ENCODE measurements around the gene KIAA1217.

KIAA1217 gene

GRCh38 chr10:24542314-24543270 lies 333.7 kb downstream of the KIAA1217 start:
- FAIRE-seq: no peak

DNA sequence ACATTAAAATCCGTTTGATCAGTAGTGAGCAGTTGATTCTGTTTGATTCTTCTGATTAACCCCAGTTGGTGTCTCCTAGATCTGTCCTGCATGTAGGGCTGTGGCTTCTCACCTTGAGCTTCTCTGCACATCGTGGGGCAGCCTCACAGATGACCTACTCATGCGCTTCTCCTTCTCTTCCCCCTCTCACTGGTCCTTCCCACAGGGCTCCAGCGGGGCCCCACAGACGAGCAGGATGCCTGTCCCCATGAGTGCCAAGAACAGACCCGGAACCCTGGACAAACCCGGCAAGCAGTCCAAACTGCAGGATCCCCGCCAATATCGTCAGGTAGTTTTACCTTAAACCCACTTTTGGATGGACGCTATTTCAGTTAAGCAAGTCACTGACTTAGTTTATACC lies 335.8 kb downstream of the KIAA1217 start:
- TF ChIP-seq CTCF (IDR thresholded peaks at IDR 0.05; ENCODE audit: insufficient read depth, missing control alignments): no peak
- DNase-seq (ENCODE audit: insufficient read length, low spot score) (no peak), FAIRE-seq (no peak)

More at GRCh38 chr10:24542314-24543270, 333.7 kb downstream of the KIAA1217 start:
- no peak for TF ChIP-seq CTCF (IDR thresholded peaks at IDR 0.05; ENCODE audit: insufficient read depth, missing control alignments)
- DNase-seq (ENCODE audit: insufficient read length, low spot score): no peak

GRCh38 chr10:24545585-24545984 lies 336.6 kb downstream of the KIAA1217 start:
- TF ChIP-seq CTCF (IDR thresholded peaks at IDR 0.05; ENCODE audit: insufficient read depth, missing control alignments): no peak
- DNase-seq (ENCODE audit: insufficient read length, low spot score): no peak
- FAIRE-seq: no peak

- FAIRE-seq: no peak
These were observed 341.7 kb downstream of the KIAA1217 start for GRCh38 chr10:24550680-24551079.

GRCh38 chr10:24551161-24551560 lies 342.2 kb downstream of the KIAA1217 start:
- no peak for DNase-seq (ENCODE audit: insufficient read length, low spot score)
- TF ChIP-seq CTCF (IDR thresholded peaks at IDR 0.05; ENCODE audit: insufficient read depth, missing control alignments): no peak
- no peak for FAIRE-seq

More at GRCh38 chr10:24550680-24551079, 341.7 kb downstream of the KIAA1217 start:
- no peak for DNase-seq (ENCODE audit: insufficient read length, low spot score)
- TF ChIP-seq CTCF (IDR thresholded peaks at IDR 0.05; ENCODE audit: insufficient read depth, missing control alignments): no peak

DNA sequence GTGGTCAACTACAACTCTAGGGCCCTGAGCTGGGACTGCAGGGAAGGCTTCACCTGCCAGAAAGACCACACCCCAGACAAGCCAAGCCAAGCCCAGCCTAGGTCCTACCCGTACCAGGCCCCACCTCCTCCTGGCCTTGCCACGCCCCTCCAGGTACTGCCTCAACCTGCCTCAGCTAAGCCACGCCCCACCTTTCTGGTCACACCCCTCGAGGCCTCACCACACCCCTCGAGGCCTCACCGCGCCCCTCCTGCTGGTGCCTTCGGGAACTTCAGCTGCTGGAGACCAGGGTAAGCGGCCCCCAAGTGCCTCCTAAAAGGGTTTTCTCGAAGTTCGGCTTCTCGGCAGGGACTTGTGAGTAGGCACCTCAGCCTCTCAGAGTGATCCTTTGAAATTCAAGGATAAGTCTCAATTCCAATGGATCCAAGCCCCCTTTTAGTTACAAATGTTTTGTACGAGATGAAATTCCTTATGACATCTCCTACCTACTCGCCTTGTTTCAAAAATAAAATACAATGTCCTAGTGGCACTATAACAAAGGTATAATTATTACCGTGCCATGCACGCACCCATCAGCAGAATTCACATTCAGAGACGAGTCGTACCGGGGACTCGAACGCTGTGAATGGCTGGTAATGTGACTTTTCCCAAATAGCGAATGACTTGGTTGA lies 343.5 kb downstream of the KIAA1217 start:
- no peak for TF ChIP-seq CTCF (IDR thresholded peaks at IDR 0.05; ENCODE audit: insufficient read depth, missing control alignments)
- FAIRE-seq (no peak), DNase-seq (ENCODE audit: insufficient read length, low spot score) (no peak)
